ENCODE measurements around the gene PCDH9. TPM values are rescaled to one million over a fixed set of nuclear protein-coding genes. Genes with fewer than 3 reads are reported as not detected.

Gene PCDH9
- polyA plus RNA-seq, 5 donors, result 1.7 to 3.8 (median 2.4) TPM

GRCh38 chr13:66844933-66845332 is 385.2 kb downstream of the PCDH9 start:
- DNase-seq, result no peak

- no peak for DNase-seq
These were observed 387.4 kb downstream of the PCDH9 start for GRCh38 chr13:66842766-66843165.

- no peak for DNase-seq
These were observed 389.5 kb downstream of the PCDH9 start for GRCh38 chr13:66840621-66841020.

- no peak for DNase-seq
These were observed 392.9 kb downstream of the PCDH9 start for GRCh38 chr13:66837246-66837645.

GRCh38 chr13:66835040-66835628 is 395.0 kb downstream of the PCDH9 start:
- peak; percentile 48 to 60 for DNase-seq

- no peak for DNase-seq
These were observed 399.0 kb downstream of the PCDH9 start for GRCh38 chr13:66830940-66831716.

GRCh38 chr13:66829803-66830202 is 400.3 kb downstream of the PCDH9 start:
- no peak for DNase-seq

- no peak for DNase-seq
These were observed 403.7 kb downstream of the PCDH9 start for GRCh38 chr13:66826398-66826797.

- DNase-seq, result no peak
These were observed 408.6 kb downstream of the PCDH9 start for GRCh38 chr13:66821551-66821950.

- no peak for DNase-seq
These were observed 418.7 kb downstream of the PCDH9 start for GRCh38 chr13:66811455-66811854.

GRCh38 chr13:66809485-66809884 is 420.7 kb downstream of the PCDH9 start:
- DNase-seq, result no peak

- peak; percentile 5 to 17 for DNase-seq
These were observed 422.9 kb downstream of the PCDH9 start for GRCh38 chr13:66807251-66807650.

- peak; percentile 52 to 58 for DNase-seq
These were observed 424.5 kb downstream of the PCDH9 start for GRCh38 chr13:66805657-66806056.

- DNase-seq, result no peak
These were observed 426.2 kb downstream of the PCDH9 start for GRCh38 chr13:66803808-66804456.

- DNase-seq, result no peak
These were observed 426.9 kb downstream of the PCDH9 start for GRCh38 chr13:66803013-66803807.

GRCh38 chr13:66795636-66796035 is 434.5 kb downstream of the PCDH9 start:
- no peak for DNase-seq

- DNase-seq, result no peak
These were observed 435.6 kb downstream of the PCDH9 start for GRCh38 chr13:66794340-66795031.

- no peak for DNase-seq
These were observed 439.3 kb downstream of the PCDH9 start for GRCh38 chr13:66790861-66791260.

GRCh38 chr13:66781241-66781640 is 448.9 kb downstream of the PCDH9 start:
- DNase-seq, result no peak

GRCh38 chr13:66780814-66781213 is 449.3 kb downstream of the PCDH9 start:
- no peak for DNase-seq

GRCh38 chr13:66778461-66778860 is 451.7 kb downstream of the PCDH9 start:
- DNase-seq, result no peak

- no peak for DNase-seq
These were observed 454.9 kb downstream of the PCDH9 start for GRCh38 chr13:66775196-66775595.
